Ramos (cell line): ENCODE data around the gene DDX10.
"Not testable (repeated sequence)": the region's sequence is repeated elsewhere in the genome, so short reads cannot be mapped to it uniquely, and the experiment has no call there.

ENCODE experiments used
- in situ Hi-C: fragments of 300-500 bp; cut with MboI; formaldehyde crosslinking; loops from one replicate; pipeline ENCODE4 v1.14.3; 2022; ENCODE audit warnings: low sequenced_read_pairs; ENCODE audit not compliant: unreplicated experiment

Gene DDX10

DNA sequence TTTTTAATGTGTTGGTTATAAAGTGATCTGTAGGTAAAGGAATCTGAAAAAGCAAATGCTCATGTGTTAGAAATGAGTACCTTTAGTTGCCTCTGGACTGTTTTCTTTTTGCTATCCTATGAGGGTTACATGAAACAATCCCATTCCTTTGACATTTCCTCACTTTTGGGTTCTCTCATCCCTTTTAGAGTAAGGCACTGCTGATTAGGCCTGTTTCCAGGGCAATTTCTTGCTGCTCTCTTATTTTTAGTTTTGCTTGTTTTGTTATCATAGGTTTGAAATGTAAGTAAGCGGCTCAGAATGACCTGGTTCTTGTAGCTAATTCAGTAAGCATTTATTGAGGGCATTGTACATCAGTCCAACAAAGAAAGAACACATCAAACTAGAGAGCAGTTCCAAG, 138.9 kb downstream of the DDX10 start:
- in situ Hi-C loops, result no loop called here

DNA sequence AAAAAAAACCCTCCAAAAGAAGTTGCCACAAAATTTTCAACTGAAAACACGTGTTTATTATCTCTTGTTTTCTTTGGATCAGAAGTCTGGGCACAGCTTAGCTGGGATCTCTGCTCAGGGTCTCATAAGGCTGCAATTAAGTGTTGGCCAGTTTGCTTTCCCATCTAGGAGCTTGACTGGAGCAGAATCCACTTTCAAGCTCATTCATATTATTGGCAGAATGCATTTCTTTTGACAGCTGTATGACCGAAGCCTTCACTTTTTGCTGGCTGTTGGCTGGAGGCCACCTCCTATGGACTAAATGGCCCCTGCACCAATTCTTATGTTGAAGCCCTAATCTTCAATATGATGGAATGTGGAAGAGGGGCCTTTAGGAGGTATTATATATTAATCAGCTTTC, 139.6 kb downstream of the DDX10 start:
- in situ Hi-C loops, result no loop called here

DNA sequence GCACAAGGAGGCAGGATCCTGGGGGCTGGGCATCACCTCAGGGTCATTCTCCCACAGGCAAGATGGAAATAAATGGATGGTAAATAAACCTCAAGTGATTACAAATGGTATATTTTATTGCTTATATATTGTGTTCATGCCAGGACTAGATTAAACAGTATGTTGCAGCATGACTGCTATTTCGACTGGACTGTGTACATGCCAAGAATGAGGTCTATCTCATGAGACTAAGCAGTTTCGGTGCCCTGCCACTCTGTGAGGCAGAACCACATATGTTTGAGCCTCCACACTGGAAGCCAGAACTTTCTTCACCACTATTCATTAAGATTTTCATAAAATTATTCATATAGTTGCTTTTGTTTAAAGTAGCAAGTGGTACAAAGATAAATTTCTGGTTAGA, 140.2 kb downstream of the DDX10 start:
- in situ Hi-C loops, result no loop called here

DNA sequence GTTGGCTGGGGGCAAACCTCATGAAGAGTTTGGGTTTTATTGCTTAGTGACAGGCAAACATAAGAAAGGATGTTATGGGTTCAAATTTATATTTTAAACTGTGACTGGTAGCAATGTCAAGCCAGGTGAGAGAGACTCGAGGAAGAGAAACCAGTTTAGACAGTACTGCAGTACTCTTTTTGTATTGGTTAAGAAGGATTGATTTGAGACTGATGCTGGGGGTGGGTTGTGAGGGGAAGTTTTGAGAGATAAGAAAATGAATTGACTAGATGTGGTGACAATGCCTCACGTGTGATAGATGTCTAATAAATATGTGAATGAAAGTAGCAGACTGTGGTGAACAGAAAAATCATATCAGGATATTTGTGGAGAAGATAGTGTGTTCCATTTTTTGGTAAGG, 142.4 kb downstream of the DDX10 start:
- in situ Hi-C loops, result no loop called here

DNA sequence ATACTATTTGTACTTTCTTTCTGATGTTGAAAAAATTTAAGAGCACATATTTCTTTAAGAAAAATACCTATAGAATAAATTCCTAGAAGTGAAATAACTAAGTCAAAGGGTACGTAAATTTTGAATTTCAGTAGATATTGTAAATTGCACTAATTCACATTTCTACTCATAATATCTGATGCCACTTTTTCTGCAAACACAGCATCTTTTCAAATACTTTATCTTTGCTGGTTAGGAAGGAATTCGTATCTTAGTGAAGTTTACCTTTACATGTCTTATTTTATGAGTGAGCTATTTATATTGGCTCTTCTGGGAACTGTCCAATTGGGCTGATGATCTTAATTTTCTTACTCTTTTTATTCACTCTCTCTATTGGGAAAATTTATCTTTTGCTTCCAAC, 148.2 kb downstream of the DDX10 start:
- in situ Hi-C loops, result no loop called here

DNA sequence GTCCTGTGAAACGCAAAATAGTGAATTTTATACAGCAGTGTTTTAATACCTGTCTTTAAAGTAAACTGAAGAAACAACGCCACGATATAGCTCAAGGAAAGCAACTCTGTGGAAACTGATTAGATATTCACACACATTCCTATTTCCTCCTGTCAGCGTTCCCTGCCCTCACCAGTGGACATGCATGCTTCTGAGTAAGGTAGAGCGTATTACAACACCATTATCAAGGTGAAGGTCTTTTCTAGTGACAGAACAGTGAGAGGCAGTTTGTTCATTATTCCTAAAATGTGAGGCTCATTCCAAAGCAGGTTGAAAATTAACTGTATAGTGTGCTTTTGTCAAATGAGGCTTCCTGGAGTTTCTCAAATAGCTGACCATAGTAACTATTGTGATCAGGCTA, 153.1 kb downstream of the DDX10 start:
- in situ Hi-C loops, result no loop called here

DNA sequence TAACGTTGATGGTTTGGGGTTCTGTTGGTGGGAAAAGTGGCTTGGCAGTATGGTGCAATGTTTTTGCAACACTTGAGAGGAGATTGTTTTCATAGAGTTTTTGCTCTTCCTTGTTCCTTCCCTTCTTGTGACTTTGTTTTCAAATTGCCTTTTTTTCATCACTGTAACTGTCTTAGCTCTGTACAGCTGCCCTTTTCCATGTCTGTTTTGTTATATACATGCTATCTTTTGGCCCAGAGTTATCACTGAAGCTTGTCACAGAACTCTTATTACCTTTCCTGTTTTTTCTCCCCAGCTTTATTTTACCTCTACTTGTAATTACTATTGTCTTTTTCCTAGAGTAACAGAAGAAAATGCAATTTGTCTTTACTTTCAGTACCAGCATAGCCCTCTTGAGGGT, 154.1 kb downstream of the DDX10 start:
- in situ Hi-C loops, result no loop called here

DNA sequence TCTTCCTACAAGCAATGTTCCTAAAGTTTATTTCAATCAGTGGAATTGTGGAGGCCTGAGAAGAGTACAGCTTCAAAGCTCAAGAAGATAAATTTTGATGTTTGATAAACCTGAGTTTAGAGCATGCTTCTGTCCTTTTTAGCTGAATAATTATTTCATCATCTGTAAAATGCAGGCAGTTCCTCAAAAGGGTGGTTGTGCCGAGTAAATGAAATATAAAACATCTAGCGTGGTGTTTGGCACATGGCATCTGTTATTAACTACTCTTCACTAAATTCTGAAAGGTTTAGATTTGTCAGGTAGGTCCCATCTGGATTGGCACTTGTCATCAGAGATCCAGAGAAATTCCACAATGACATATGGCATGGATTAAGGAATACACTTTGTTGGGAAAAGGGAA, 155.1 kb downstream of the DDX10 start:
- in situ Hi-C loops, result no loop called here

DNA sequence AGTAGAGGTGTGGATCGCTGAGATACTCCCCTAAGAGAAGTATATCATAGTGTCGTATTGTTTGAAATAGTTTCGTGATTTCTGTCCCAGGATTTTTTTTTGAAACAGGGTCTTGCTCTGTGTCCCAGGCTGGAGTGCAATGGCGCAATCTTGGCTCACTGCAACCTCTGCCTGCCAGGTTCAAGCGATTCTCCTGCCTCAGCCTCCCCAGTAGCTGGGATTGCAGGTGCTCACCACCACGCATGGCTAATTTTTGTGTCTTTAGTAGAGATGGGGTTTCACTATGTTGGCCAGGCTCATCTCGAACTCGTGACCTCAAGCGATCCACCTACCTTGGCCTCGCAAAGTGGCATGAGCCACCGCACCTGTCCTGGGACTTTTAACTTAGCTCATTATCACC, 159.1 kb downstream of the DDX10 start:
- in situ Hi-C loops, result not testable (repeated sequence)

DNA sequence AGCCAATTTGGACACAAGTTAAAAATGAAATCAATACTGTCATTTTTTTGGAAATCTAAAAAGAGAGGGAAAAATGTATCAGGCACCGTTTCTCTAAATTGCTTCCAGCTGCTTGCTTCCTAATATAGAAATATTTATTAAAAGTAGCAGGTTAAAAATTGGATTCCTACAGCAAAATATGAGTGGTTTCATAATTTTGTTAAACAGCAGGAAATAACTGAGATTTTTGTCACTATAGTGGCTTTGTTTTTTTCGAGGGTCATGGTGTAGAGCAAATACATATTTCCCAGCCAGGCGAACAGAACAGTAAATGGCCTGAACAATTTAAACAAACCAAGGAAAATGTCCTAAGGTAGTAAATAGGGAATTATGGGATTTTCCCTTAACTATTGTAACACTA, 159.7 kb downstream of the DDX10 start:
- in situ Hi-C loops, result no loop called here

DNA sequence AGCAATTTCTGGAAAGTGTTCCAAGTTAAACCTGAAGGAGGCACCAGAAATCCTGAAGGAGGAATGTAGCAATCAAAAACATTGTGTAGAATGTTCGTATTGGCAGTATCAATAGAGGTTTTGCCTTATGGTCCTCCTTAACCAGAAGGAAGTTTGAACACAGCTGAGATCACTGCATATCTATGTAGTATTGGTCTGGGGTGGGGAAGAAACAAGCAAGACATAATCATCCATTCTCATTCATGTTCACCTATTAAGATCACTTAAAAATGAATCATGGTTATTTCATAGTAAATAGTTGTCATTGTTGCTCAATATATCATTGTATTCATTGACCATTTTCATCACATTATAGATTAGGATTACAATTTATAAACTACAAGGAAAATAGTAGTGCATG, 160.5 kb downstream of the DDX10 start:
- in situ Hi-C loops, result no loop called here

DNA sequence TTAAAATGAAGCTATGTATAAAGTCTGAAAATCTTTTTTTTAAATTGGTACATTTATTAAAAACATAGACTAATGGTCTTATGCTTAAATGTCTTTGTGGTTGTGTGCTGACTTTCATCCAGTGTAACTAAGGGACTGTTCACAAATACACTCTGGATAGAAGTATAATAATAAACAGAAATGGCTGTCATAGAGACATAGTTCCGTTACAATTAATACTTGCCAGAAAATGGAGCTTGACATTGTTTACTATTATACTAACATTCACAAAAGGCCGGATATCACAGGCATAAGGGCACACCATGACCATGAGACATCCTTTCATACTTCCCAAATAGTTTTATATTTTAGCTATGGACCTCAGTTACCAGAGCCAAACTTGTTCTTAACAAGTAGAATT, 161.3 kb downstream of the DDX10 start:
- in situ Hi-C loops, result no loop called here

DNA sequence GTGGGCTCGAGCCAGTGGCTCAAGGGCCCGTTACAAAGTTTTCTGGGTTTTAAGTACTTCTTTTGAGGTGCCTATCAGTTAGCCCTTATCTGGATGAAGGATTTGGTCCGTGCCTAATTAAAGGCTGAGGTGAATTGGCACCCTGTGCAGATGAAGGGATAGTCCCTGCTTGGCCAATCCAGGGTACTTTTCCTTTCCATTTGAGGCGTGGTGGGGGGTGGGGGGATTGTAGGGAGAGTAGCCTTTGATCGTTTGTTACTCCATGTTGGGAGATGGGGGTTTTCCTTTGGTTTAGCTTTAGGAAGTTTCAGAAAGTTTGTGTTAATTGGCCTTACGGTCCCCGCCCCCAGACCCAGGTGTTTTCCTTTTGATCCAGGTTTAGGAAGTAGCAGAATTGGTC, 170.8 kb downstream of the DDX10 start:
- in situ Hi-C loops, result no loop called here

DNA sequence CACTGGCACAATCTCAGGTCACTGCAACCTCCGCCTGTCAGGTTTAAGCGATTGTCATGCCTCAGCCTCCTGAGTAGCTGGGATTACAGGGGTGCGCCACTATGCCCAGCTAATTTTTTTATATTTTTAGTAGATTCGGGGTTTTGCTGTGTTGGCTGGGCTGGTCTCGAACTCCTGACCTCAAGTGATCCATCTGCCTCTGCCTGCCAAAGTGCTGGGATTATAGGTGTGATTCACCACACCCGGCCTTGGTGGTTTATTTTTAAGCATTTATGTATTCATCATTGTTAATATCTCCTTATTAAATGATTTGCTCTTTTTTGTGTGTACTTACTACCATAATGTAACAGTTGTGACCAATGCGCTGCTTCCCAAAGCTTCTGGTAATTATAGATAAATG, 171.7 kb downstream of the DDX10 start:
- in situ Hi-C loops, result no loop called here

DNA sequence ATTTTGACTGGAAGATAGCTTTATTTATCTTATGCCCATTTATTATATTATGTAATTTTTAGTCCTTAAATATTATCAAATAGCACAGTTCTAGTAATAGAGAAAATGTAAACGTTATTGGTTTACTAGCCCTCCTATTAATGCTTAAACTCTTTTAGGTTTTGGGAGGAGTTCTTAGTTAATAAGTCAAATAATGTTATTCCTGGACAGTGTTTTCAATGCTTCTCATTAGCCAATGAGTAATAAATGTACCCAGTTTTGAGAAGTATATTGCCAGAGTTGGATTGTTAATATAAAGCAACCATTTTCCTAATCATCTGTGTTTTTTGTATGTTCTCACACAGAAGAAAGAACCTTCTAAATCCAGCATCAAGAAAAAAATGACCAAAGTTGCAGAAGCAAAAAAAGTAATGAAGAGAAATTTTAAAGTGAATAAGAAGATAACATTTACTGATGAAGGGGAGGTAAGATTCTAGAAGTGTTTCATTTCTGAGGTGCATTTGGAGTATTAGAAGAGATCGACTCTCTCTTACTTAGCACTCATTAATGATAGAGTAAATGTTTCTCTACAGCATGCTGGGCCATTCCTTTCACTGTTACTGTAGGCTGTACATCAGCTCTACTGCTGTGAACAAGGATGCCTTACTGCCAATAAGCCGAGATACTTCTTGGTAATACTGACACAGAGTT, 173.4 kb downstream of the DDX10 start:
- in situ Hi-C loops, result no loop called here

DNA sequence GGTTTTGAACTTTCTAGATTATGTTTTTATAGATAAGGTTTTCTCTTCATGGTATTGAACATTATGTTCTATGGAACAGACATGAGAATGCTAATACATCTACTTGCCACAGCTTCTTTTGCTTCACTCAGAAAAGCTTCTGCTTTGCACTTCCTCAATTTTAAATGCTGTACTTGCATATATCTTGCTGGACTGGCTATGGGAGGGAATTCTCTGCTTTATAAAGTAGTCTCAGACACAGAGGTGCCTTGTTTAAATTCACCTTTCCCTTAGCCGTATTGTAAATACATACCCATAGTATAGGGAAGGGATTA, 173.9 kb downstream of the DDX10 start:
- in situ Hi-C loops, result no loop called here

DNA sequence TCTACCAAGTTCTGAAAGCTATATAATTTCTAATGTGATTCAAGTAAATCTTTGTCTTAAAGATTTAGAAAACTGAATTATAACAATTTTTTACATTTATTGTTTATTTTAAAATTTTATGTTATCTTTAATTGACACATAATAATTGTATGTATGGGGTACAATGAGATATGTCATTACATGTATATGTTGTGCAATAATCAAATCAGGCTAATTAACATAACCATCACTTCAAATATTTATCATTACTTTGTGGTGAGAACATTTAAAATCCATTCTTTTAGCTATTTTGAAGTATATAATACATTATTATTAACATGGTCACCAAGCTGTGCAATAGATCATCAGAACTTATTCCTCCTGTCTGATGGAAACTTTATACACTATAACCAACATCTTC, 181.1 kb downstream of the DDX10 start:
- in situ Hi-C loops, result no loop called here

DNA sequence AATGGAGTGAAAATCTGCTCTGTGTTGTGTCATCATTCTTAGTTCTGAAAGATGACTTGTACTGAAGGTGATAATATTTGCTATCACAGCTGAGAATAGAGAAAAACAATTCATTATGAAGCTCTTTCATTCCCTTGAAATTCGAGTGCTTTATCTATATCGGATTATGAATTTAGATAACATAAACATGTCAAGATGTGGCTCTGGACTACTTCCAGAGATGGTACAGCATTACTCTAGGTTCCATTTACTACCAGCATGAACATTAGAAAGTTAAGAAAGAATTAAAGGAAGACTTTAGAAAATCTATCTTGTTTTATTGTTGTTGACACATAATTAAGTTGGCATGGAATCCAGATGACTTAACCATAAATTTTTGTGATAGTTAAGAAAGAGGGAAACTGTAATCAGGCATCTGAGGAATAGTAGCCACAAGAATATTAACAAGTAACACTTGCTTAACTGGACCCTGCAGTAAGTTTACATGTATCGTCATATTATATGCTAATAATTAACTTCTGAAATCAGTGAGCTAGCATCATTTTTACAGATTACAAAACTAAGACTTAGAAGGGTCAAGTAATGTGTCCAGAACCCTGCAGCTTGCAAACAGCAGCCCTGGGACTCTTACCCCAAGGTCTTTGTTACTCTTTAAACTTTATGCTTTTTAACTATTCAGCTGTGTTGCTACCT, 182.6 kb downstream of the DDX10 start:
- in situ Hi-C loops, result no loop called here

DNA sequence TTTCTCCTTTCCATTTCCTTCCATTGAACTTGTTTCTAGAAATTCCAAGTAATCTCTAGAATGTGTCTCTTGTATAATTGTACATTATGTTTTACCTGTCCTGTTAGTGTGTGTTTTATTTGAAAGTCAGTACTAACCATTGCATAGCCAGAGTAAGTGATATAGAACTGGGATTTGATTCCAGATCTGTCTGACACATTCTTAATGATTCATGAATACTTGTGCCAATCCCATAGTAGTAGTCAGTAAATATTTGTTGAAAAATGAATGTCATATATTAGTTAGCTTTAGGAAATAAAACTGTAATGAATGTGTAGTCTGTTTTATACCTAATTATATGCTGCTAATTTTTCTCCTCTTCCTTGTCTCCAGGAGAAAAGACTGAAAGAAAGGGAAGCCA, 186.9 kb downstream of the DDX10 start:
- in situ Hi-C loops, result no loop called here

DNA sequence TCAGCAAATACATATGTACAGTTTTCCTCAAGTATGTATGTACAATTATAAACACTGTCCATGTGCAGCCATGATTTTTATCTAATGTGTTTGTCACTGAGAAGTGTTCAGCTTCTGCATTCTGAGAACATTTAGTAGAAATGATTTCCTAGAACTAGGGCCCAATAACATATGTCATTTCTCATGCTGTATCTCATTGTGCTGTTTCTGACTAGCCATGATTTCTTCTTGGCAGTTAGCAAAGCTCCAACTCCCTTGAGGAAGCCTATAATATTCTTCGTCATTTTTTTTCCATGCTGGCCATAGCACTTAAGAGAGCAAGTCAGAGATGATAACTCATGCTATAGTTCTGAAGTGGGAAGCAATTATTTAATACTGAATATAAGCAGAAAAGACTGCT, 187.8 kb downstream of the DDX10 start:
- in situ Hi-C loops, result no loop called here

DNA sequence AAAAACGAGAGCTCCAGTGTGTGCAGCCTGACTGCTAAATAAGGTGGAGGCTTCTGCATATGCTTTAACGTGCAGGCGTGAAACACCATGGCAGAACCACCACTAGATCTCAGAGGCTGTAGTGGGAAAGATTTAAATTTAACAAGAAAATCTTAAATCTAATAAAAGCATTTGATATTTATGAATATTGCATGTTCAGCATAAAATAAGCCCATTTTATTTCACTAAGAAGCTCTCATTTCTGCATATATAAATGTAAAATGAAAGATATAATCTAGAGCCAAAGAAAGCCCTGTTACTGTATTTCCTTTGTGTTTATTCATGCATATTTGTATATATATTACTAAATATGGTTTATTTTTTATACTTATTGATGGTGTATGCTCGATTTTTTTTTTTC, 188.3 kb downstream of the DDX10 start:
- in situ Hi-C loops, result no loop called here

DNA sequence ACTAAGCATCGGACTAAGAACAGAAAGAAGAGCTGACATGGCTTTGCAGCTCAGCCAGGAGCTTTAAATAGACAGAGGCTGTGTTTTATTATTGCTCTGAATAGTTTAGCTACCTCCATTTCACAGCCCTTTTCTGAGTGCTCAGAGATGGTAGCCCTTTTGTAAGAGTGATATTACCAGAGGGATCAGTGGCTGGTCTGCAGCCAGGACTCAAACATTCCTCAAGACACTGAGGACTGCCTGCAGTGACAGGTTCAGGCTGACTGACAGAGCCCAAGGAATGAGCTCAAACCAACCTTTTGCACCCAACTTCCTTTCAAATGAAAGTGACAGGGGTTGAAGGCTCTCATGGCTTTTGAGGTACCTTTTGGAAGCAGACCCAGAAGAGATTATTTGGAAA, 189.0 kb downstream of the DDX10 start:
- in situ Hi-C loops, result no loop called here
